D721Med (cell line): ENCODE measurements around the gene ZNF846.
"Not testable (repeated sequence)": the region's sequence is repeated elsewhere in the genome, so short reads cannot be mapped to it uniquely, and the experiment has no call there.

Experiments used
- DNase-seq: peaks from one replicate; pipeline ENCODE4 v3.0.0; 2011; ENCODE audit warnings: low spot score; ENCODE audit not compliant: insufficient read length
- FAIRE-seq: peaks from 2 replicates; lab custom pipeline; 2011; peaks lifted over from hg19 to GRCh38; lab: Jason Lieb, UNC
- TF ChIP-seq, protein P1 (sequence below): IDR thresholded peaks from 2 replicates; pipeline ENCODE4 v1.5.1; 2012; ENCODE audit warnings: mild to moderate bottlenecking, control low read depth; ENCODE audit not compliant: insufficient read depth; ENCODE audit errors: missing control alignments

The ZNF846 gene

DNA sequence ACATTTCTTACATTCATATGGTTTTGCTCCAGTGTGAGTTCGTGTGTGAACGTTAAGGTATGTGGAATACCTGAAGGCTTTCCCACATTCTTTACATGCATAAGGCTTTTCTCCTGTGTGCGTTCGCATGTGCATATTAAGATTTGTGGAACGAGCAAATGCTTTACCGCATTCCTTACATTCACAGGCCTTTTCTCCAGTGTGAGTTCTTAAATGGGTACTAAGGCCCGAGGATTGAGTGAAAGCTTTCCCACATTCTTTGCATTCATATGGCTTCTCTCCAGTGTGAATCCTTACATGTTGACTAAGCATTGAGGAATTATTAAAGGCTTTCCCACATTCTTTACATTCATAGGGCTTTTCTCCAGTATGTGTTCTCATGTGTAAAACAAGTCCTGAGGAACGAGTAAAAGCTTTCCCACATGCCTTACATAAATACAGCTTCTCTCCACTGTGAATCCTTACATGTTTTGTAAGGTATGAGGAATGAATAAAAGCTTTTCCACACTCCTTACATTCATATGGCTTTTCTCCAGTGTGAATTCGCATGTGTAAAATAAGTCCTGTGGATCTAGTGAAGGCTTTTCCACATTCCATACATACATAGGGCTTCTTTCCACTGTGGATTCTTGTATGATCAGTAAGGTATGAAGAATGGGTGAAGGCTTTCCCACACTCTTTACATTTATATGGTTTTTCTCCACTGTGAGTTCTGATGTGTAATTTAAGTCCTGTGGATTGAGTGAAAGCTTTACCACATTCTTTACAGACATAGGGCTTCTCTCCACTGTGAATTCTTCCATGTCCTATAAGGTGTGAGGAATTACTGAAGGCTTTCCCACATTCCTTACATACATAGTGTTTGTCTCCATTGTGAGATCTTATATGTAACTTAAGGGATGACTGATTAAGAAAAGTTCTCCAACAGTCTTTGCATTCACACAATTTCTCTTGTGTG, 10.7 kb downstream of the ZNF846 start:
- TF ChIP-seq, protein P1, sequence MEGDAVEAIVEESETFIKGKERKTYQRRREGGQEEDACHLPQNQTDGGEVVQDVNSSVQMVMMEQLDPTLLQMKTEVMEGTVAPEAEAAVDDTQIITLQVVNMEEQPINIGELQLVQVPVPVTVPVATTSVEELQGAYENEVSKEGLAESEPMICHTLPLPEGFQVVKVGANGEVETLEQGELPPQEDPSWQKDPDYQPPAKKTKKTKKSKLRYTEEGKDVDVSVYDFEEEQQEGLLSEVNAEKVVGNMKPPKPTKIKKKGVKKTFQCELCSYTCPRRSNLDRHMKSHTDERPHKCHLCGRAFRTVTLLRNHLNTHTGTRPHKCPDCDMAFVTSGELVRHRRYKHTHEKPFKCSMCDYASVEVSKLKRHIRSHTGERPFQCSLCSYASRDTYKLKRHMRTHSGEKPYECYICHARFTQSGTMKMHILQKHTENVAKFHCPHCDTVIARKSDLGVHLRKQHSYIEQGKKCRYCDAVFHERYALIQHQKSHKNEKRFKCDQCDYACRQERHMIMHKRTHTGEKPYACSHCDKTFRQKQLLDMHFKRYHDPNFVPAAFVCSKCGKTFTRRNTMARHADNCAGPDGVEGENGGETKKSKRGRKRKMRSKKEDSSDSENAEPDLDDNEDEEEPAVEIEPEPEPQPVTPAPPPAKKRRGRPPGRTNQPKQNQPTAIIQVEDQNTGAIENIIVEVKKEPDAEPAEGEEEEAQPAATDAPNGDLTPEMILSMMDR = no peak
- no peak for DNase-seq
- no peak for FAIRE-seq

DNA sequence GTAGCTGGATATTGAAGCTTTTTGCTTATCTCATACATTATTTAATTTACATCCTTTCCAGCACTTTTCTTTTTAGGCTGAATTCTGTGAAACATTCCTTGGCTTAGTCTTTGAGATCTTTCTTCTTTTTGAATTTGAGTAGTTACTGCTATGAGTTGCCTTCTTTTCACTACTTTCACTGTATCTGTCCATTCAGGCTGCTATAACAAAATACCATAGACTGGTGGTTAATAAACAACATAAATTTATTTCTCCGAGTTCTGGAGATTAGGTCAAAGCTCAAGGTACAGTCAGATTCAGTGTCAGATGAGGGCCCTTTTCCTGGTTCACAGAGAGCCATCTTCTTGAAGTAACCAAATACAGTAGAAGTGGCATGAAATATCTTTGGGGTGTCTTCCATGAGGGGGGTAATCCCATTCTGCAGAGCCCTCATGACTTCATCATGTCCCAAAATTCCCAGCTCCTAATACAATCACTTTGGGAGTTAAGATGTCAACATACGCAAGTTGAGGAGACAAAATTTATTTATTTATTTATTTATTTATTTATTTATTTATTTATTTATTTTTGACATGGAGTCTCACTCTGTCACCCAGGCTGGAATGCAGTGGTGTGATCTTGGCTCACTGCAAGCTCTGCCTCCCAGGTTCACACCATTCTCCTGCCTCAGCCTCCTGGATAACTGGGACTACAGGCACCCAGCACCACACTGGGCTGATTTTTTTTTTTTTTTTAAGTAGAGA, 15.7 kb downstream of the ZNF846 start:
- no peak for FAIRE-seq
- DNase-seq = no peak
- TF ChIP-seq, protein P1 = no peak

DNA sequence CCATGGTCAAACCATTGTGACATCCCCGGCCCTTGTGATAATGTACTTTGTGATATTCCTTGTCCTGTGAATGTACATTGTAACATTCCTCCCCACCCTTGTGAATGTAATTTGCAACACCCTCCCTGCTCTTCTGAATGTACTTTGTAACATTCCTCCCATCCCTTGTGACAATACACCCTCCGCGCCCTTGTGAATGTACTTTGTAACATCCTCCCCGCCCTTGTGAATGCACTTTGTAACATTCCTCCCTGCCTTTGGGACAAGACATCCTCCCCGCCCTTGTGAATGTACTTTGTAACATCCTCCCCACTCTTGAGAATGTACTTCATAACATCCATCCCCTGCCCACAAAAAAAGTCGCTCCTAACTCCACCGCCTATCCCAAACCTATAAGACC, 17.1 kb downstream of the ZNF846 start:
- DNase-seq (no peak), FAIRE-seq (no peak)
- TF ChIP-seq, protein P1 = no peak

DNA sequence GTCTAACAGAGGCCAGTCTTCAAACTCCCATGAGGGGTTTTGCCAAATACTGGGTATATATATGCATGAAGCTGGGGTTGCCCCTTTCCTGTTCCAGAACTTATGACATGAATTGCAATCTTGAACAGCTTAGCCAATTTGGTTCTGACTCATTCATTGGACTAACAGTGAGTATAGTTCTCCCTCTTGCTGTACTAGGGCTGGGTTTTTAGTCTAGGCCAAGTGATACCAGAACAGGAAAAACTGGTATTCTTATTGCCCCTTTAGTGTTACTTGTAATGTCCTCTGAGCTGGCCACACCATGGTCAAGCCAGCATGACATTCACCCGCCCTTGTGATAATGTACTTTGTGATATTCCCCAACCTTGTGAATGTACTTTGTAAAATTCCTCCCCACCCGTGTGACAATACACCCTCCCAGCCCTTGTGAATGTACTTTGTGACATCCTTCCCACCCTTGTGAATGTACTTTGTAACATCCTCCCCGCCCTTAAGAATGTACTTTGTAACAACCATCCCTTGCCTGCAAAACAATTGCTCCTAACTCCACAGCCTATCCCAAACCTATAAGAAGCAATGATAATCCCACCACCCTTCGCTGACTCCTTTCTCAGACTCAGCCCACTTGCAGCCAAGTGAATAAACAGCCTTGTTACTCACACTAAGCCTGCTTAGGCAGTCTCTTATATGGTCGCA, 26.9 kb downstream of the ZNF846 start:
- FAIRE-seq (no peak), DNase-seq (no peak)
- TF ChIP-seq, protein P1 = no peak

DNA sequence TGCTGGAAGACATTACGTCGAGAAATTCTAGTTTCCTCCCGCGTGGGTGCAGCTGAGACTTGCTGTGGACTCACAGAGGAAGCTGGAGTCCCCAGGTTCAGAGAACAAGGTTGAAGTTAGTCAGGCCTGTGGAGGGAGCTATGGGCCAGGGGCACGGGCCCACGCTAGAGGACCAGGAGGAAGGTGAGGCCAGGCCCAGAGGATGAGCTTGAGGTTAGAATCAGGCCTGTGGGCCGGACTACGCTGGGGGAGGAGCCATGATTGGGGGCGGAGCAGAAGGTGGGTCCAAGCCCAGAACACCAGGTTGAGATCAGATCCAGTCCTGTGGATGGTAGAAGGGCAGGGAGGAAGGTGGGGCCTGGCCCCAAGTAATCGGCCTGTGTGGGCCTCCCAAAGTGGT, 32.6 kb downstream of the ZNF846 start:
- FAIRE-seq (no peak), DNase-seq (no peak)
- TF ChIP-seq, protein P1 = no peak

DNA sequence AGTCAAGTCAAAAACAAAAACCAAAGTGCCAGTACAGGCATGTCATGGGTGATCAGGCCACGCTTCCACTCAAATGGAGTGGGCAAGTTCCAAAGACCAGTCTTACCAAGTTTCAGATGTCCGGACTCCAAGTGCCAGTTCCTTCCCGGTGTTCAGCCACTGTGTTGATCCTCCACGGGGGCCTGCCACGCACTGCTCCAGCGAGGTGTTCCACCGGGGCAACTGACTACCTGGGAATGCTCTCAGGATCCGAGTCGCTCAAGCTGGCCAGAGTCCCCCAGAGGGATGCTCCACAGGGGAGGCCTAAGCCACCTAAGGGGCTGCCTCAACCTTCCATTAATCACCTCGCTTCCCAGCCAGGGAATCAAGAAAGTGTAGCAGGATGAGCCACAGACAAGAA, 38.5 kb downstream of the ZNF846 start:
- FAIRE-seq, DNase-seq: not testable (repeated sequence)

DNA sequence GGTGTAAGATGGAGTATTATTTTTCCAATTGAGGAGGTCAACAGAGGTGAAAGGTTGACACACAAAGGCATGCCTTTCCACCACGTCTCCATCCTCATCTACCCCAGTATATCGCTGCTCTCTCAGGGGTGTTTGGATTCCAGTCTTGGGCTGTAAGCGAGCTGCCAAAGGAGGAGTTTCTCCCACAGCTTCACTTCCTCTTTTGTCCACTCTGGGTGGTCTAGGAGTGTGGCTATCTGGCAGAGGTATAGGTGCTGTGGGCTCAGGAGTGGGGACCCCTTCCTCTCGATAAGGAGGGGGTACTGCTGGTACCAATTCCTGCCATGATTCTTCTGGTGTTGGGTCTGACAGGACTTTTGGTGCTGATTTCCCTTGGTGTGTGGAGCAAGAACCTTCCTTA, 39.4 kb downstream of the ZNF846 start:
- FAIRE-seq (no peak), DNase-seq (no peak)
- TF ChIP-seq, protein P1 = no peak
